ENCODE measurements around the gene DBF4.
A peak's percentile ranks its signal among the peaks of the same experiment; 100 is the strongest.

DNA sequence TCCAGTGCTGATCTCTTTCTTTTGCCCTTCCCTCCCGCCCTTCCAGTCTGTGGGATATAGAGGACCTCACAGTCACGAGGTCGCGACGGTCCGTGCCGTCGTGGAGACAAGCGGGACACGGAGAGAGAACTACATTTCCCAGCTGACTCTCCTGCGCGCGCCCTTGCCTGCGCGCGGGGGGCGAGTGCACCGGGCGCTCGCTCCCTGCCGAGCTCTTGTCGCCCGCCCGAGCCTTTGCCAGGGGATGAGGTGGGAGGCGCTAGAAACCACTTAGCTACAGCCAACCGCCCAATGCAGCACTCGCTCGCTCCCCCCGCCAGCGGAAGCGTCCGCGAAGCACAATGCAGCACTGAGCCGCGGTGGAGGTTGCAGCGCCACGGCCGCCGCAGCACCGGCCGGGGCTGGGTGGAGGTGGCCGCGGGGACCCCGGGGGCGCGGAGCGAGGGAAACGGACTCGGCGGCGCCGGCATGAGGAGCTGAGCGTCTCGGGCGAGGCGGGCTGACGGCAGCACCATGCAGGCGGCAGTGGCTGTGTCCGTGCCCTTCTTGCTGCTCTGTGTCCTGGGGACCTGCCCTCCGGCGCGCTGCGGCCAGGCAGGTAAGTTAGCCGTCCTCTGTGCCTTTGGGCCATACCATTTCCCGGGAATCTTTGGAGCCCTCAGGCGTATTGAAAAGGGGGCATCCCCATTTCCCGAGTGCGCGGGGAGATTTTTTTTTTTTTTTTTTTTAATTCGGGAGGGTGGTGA lies 57.8 kb downstream of the DBF4 start, which contains the start of gene ADAM22:
- 0 out of 2 replicates have a peak, but pooled peaks have one; percentile 25 for TF ChIP-seq CTCF (IDR thresholded peaks at IDR 0.05)
- peak; percentile 34; the same call in 1 of the 2 replicates for TF ChIP-seq GABPA (IDR thresholded peaks at IDR 0.05; ENCODE audit: low read depth)
- TF ChIP-seq EZH2phosphoT487 (IDR thresholded peaks at IDR 0.05; ENCODE audit: borderline replicate concordance, low read depth): no peak
- TF ChIP-seq TAF1 (IDR thresholded peaks at IDR 0.05; ENCODE audit: borderline replicate concordance, low read depth, low read length): peak; percentile 85
- TF ChIP-seq EP300 (IDR thresholded peaks at IDR 0.05; ENCODE audit: borderline replicate concordance in 1 of 2, low read depth in 1 of 2, low read length in 1 of 2): peak; percentile 22 to 60; a peak in 2 of 4 replicates
- TF ChIP-seq GATA2 (CRISPR knock-in tag; IDR thresholded peaks at IDR 0.05): no peak
- no peak for TF ChIP-seq RXRA (IDR thresholded peaks at IDR 0.05; ENCODE audit: borderline replicate concordance, low read depth)
- peak; percentile 80; the same call in 1 of the 2 replicates for TF ChIP-seq SIN3A (IDR thresholded peaks at IDR 0.05; ENCODE audit: borderline replicate concordance, low read depth, low read length)
- TF ChIP-seq POLR2AphosphoS5 (IDR thresholded peaks at IDR 0.05; ENCODE audit: low read depth, low read length): peak; percentile 71; the same call in 1 of the 2 replicates
- peak; percentile 78 for TF ChIP-seq NRF1 (IDR thresholded peaks at IDR 0.05; ENCODE audit: low read depth, low read length)
- TF ChIP-seq, protein P1, sequence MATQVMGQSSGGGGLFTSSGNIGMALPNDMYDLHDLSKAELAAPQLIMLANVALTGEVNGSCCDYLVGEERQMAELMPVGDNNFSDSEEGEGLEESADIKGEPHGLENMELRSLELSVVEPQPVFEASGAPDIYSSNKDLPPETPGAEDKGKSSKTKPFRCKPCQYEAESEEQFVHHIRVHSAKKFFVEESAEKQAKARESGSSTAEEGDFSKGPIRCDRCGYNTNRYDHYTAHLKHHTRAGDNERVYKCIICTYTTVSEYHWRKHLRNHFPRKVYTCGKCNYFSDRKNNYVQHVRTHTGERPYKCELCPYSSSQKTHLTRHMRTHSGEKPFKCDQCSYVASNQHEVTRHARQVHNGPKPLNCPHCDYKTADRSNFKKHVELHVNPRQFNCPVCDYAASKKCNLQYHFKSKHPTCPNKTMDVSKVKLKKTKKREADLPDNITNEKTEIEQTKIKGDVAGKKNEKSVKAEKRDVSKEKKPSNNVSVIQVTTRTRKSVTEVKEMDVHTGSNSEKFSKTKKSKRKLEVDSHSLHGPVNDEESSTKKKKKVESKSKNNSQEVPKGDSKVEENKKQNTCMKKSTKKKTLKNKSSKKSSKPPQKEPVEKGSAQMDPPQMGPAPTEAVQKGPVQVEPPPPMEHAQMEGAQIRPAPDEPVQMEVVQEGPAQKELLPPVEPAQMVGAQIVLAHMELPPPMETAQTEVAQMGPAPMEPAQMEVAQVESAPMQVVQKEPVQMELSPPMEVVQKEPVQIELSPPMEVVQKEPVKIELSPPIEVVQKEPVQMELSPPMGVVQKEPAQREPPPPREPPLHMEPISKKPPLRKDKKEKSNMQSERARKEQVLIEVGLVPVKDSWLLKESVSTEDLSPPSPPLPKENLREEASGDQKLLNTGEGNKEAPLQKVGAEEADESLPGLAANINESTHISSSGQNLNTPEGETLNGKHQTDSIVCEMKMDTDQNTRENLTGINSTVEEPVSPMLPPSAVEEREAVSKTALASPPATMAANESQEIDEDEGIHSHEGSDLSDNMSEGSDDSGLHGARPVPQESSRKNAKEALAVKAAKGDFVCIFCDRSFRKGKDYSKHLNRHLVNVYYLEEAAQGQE (IDR thresholded peaks at IDR 0.05; ENCODE audit: low read depth, low read length): 0 out of 2 replicates have a peak, but pooled peaks have one; percentile 26
- TF ChIP-seq SMC3 (IDR thresholded peaks at IDR 0.05; ENCODE audit: low read depth, low read length): peak; percentile 51; the same call in 1 of the 2 replicates
- TF ChIP-seq, protein P2, sequence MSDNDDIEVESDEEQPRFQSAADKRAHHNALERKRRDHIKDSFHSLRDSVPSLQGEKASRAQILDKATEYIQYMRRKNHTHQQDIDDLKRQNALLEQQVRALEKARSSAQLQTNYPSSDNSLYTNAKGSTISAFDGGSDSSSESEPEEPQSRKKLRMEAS (IDR thresholded peaks at IDR 0.05; ENCODE audit: low read depth): peak; percentile 68; the same call in 1 of the 2 replicates
- TF ChIP-seq RFX5 (IDR thresholded peaks at IDR 0.05; ENCODE audit: low read length): no peak; the same call in 1 of the 2 replicates
